LNCaP clone FGC (cell line): ENCODE measurements around the gene FBXW7.

Source experiments
- DNase-seq: peaks from one replicate; pipeline ENCODE4 v3.0.0-alpha.2; 2011; ENCODE audit warnings: low read depth
- H3K4me3 ChIP-seq: 2 replicates; pipeline ENCODE4 v1.5.1; 2011; ENCODE audit warnings: mild to moderate bottlenecking, low read depth, low read length, control low read depth
- TF ChIP-seq, protein P1 (sequence below): IDR thresholded peaks from 2 replicates; pipeline ENCODE4 v1.5.1; 2012; ENCODE audit warnings: mild to moderate bottlenecking; ENCODE audit not compliant: control insufficient read depth, insufficient read depth; ENCODE audit errors: extremely low read depth

The FBXW7 gene

GRCh38 chr4:152464030-152464823 lies 71.7 kb downstream of the FBXW7 start:
- no peak for DNase-seq

DNA sequence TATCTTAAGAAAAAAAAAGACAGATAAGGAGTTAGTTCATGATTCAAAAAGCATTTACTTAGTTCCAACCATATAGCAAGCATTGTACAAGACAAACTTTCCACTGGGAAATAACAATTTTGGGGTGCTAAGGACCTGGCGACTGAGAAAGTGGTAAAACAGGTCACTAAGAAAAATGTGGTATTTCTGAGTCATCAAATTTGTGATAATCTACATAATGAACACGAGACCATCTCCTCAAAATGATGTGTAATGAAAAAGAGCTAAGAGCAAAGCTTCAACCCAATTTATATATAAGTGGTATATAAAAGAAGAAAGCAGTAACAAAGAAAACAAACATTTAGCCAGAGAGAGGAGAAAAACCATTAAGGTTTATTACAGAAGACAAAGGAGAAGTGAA lies 72.3 kb downstream of the FBXW7 start:
- TF ChIP-seq, protein P1, sequence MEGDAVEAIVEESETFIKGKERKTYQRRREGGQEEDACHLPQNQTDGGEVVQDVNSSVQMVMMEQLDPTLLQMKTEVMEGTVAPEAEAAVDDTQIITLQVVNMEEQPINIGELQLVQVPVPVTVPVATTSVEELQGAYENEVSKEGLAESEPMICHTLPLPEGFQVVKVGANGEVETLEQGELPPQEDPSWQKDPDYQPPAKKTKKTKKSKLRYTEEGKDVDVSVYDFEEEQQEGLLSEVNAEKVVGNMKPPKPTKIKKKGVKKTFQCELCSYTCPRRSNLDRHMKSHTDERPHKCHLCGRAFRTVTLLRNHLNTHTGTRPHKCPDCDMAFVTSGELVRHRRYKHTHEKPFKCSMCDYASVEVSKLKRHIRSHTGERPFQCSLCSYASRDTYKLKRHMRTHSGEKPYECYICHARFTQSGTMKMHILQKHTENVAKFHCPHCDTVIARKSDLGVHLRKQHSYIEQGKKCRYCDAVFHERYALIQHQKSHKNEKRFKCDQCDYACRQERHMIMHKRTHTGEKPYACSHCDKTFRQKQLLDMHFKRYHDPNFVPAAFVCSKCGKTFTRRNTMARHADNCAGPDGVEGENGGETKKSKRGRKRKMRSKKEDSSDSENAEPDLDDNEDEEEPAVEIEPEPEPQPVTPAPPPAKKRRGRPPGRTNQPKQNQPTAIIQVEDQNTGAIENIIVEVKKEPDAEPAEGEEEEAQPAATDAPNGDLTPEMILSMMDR: no peak
- DNase-seq: no peak

More at GRCh38 chr4:152464030-152464823, 71.7 kb downstream of the FBXW7 start:
- no peak overlapping the region for H3K4me3 ChIP-seq
- TF ChIP-seq, protein P1: no peak

DNA sequence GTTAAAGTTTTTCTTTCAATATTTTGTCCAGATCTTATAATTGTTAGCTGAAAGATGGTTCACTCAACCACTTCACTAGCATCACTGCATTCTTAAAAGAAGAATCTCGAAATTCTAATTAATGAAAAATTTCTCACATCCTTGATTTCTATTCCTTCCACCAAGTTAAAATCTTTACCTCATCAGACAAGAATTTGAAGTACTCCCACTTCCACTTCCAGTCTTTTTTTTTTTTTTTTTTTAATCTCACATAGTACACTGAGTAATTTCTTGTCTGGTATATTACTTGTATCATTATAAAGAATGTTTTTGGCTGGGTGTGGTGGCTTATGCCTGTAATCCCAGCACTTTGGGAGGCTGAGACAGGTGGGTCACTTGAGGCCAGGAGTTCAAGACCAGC lies 73.2 kb downstream of the FBXW7 start:
- no peak overlapping the region for H3K4me3 ChIP-seq
- DNase-seq: no peak
- TF ChIP-seq, protein P1: no peak

More for the DNA sequence above, 72.3 kb downstream of the FBXW7 start:
- no peak overlapping the region for H3K4me3 ChIP-seq

DNA sequence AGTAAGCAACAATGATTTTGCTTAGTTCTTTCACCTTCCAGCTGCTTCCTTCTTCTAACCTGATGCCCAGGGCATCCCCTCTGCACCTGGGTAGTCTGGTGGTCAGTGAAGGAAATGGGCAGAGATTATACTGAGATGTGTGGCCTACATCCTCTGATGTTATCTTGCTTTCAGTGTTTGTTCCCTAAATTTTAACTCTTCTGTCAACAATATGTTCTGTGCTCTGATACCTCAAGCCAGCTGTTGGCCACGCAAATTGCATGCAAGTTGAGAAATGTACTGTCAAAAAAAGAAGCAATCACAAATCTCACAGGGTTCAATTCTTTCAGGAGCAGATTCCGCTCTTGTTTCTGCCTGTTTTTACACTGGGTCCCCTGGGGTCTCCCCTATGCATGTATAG lies 73.8 kb downstream of the FBXW7 start:
- no peak overlapping the region for H3K4me3 ChIP-seq
- DNase-seq: no peak
- TF ChIP-seq, protein P1: no peak

DNA sequence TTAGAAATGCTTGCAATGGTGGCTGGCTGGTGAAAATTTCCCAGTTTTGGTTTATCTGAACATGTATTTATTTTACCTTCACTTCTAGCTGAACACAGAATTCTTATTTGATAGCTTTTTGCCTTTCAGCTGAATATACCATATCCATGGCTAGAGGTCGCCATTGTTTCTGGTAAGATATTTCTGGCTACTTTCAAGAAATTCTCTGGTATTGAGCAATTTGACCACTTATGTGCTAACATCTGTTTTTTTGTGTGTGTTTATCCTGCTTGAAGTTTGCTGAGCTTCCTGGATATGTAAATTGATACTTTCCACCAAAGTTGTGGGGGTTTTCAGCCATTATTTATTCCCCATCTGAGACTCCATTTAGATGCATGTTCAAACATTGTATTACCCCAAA lies 75.4 kb downstream of the FBXW7 start:
- DNase-seq: no peak
- no peak overlapping the region for H3K4me3 ChIP-seq
- TF ChIP-seq, protein P1: peak; percentile 32

GRCh38 chr4:152459326-152459725 lies 76.6 kb downstream of the FBXW7 start:
- no peak for DNase-seq
- TF ChIP-seq, protein P1: no peak
- no peak overlapping the region for H3K4me3 ChIP-seq
